ENCODE measurements around the gene FNTB. TPM values are rescaled to one million over a fixed set of nuclear protein-coding genes. Genes with fewer than 3 reads are reported as not detected.

Gene FNTB
- total and polyA plus RNA-seq, 9 of the 15 experiments (the other 6 are each of a cell fraction or from before 2014, with no cell fraction given): 6.9 to 23.2 (median 12.2) TPM

DNA sequence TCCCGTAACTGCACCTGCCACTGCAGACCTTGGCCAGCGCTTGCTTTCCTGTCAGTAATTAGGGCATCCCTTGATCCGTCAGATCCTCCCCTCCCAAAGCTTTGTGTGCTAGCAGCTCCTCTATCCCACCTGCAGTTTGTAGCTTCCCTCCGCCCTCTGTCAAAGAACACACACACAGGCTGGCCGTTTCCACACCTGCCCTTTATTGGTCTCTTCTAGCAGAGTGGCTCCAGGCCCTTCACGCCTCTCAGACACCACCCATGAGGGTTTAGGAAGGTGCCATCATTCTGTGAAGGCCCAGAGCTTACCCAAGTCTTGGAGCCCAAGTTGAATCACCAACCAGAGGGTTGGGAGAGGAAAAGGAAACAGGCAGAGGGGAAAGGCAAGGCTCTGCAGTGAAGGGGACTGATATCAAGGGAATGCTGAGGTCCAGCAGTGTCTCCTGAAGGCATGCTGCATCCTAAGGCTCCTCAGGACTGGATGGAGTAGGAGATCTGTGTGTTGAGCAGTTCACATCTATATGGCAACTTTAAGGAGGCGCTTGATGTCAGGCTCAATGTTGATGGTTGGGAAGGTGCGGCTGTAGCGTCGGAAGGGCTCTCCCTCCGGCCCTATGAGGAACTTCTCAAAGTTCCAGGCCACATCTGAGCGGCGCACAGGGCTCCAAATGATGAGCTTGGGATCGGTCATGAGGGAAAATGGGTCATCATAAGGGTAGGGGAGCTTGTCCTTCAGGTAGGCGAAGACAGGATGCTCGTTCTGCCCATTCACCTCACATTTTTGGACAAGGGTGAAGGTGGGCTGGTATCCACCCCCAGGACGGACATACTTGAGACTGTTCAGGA, 47.5 kb upstream of the FNTB start:
- WGBS (ENCODE audit: insufficient coverage, low coverage, missing lambda C conversion rate): 87% methylated on average over 11 of the region's 17 CpGs
- FAIRE-seq (no peak), DNase-seq (ENCODE audit: extremely low read depth in 1 of 4, low spot score in 3 of 4) (no peak), ATAC-seq (no peak)
- no peaks in the 10 kb centered on the region for H3K79me2 ChIP-seq (ENCODE audit: control insufficient read depth, insufficient read depth, low read length)
- no peak overlapping the region for H2AFZ ChIP-seq (ENCODE audit: low read depth, low read length)
- BruUV-seq (replicated peaks): no TSS peak
- H3K27ac ChIP-seq (ENCODE audit: extremely low read depth, low read depth, low read length): no peak overlapping the region
- peaks cover 5% of the 10 kb centered on the region; the same call in 1 of the 3 replicates for H3K36me3 ChIP-seq (ENCODE audit: control insufficient read depth, insufficient read depth, low read length)
- H3K4me3 ChIP-seq: no peak overlapping the region
- intact Hi-C loops (cut with micrococcal nuclease) (no loop called here), in situ Hi-C loops (cut with MboI) (no loop called here)
- no peaks in the 10 kb centered on the region for H4K20me1 ChIP-seq (replicated peaks; ENCODE audit: control insufficient read depth, insufficient read depth, low read length)
- H3K4me2 ChIP-seq (ENCODE audit: insufficient read depth, low read length): no peak overlapping the region
- TF ChIP-seq XRCC5 (IDR thresholded peaks at IDR 0.05; ENCODE audit: low read depth, low read length): no peak
- TF ChIP-seq ETV6 (IDR thresholded peaks at IDR 0.05; ENCODE audit: borderline replicate concordance in 1 of 2, low read depth in 2 of 2, low read length in 1 of 2): no peak
- no peak for TF ChIP-seq ETV6 (CRISPR knock-in tag; IDR thresholded peaks at IDR 0.05; ENCODE audit: borderline replicate concordance)
- TF ChIP-seq, protein P1, sequence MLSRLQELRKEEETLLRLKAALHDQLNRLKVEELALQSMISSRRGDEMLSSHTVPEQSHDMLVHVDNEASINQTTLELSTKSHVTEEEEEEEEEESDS (CRISPR knock-in tag; IDR thresholded peaks at IDR 0.05): no peak
- TF ChIP-seq TEAD1 (CRISPR knock-in tag; IDR thresholded peaks at IDR 0.05): no peak
- TF ChIP-seq RBM14 (IDR thresholded peaks at IDR 0.05; ENCODE audit: borderline replicate concordance, insufficient read depth, low read depth, low read length): no peak
- H3K9ac ChIP-seq (ENCODE audit: insufficient read depth in 1 of 2, low read depth in 2 of 2, low read length in 2 of 2): no peak overlapping the region
- H3K9me1 ChIP-seq (ENCODE audit: control insufficient read depth, insufficient read depth, low read length): no peaks in the 10 kb centered on the region
- no peaks in the 10 kb centered on the region; a peak in 1 of 5 replicates for H3K4me1 ChIP-seq (replicated peaks in 1 of 2; ENCODE audit: control insufficient read depth in 2 of 2, insufficient read depth in 2 of 2, low read length in 2 of 2)
- H3K9me3 ChIP-seq (replicated peaks; ENCODE audit: control insufficient read depth, insufficient read depth, low read depth, low read length): no peaks in the 10 kb centered on the region
- POLR2A ChIA-PET: interaction anchor here (0.9 kb wide), 1 partner anchor 14 kb away, joined by 5 read pairs; no protein-coding TSS in a partner anchor
- CTCF ChIA-PET (ENCODE audit: low intra/inter-chr PET ratio): no interaction called here
- H3K27me3 ChIP-seq (ENCODE audit: control insufficient read depth in 2 of 2, insufficient read depth in 2 of 2, low read length in 2 of 2): no peaks in the 10 kb centered on the region

Data from K562 (cell line).